ENCODE data around the gene SNX24. TPM values are rescaled to one million over a fixed set of nuclear protein-coding genes. Genes with fewer than 3 reads are reported as not detected.

Gene SNX24
- total and polyA plus RNA-seq, 4 donors: 15.0 to 39.4 (median 24.4) TPM

DNA sequence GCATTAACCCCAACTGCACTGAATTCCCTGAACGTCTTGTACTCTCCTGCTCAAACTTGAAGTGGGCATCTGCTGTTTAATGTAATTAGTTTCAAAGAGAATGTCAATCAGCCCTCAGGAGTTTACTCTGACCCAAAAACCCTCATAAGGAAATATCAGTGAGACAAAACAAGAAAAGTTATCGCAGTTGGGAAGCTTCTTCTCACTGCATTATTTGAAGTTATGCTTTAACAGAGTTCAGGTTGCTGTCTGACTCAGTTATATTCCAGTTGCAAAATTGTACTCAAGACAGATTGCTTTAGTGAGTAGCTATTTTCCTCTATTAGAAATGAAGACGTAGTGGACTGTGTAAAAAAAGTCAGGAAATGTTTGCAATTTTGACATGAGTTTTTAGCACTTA is 139.0 kb downstream of the SNX24 start:
- Histone ChIP-seq H3K4me1 (ENCODE audit: control insufficient read depth in 5 of 5, insufficient read depth in 5 of 5, low read length in 5 of 5) (peaks cover 0 to 2% (median 0%) of the 10 kb centered on the region in 5 donors), H3K9ac (ENCODE audit: insufficient read depth in 1 of 2, low read length in 2 of 2) (no peak overlapping the region), H3K9me3 (ENCODE audit: control insufficient read depth in 4 of 4, insufficient read depth in 3 of 4, low read length in 3 of 4) (no peaks in the 10 kb centered on the region), H3K36me3 (ENCODE audit: control insufficient read depth in 4 of 4, insufficient read depth in 4 of 4, low read length in 4 of 4) (no peaks in the 10 kb centered on the region), H3K27ac (ENCODE audit: low read depth in 1 of 2, low read length in 1 of 2) (no peak overlapping the region), H3K27me3 (ENCODE audit: control insufficient read depth in 3 of 3, insufficient read depth in 3 of 3, low read length in 2 of 3) (no peaks in the 10 kb centered on the region), H3K4me3 (no peak overlapping the region)
- DNase-seq (no peak), ATAC-seq (ENCODE audit: insufficient read depth, low FRiP score) (no peak)
- 92 to 96% methylated on average over 3 of the region's 3 CpGs for WGBS, 2 donors
- TF ChIP-seq, protein P1, sequence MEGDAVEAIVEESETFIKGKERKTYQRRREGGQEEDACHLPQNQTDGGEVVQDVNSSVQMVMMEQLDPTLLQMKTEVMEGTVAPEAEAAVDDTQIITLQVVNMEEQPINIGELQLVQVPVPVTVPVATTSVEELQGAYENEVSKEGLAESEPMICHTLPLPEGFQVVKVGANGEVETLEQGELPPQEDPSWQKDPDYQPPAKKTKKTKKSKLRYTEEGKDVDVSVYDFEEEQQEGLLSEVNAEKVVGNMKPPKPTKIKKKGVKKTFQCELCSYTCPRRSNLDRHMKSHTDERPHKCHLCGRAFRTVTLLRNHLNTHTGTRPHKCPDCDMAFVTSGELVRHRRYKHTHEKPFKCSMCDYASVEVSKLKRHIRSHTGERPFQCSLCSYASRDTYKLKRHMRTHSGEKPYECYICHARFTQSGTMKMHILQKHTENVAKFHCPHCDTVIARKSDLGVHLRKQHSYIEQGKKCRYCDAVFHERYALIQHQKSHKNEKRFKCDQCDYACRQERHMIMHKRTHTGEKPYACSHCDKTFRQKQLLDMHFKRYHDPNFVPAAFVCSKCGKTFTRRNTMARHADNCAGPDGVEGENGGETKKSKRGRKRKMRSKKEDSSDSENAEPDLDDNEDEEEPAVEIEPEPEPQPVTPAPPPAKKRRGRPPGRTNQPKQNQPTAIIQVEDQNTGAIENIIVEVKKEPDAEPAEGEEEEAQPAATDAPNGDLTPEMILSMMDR (IDR thresholded peaks at IDR 0.05; ENCODE audit: control extremely low read depth, extremely low read depth): no peak

GRCh38 chr5:122985006-122985700 is 139.7 kb downstream of the SNX24 start:
- DNase-seq (no peak), ATAC-seq (ENCODE audit: insufficient read depth, low FRiP score) (no peak)
- Histone ChIP-seq H3K4me1 (ENCODE audit: control insufficient read depth in 5 of 5, insufficient read depth in 5 of 5, low read length in 5 of 5) (peaks cover 0 to 2% (median 0%) of the 10 kb centered on the region in 5 donors), H3K27me3 (ENCODE audit: control insufficient read depth in 3 of 3, insufficient read depth in 3 of 3, low read length in 2 of 3) (no peaks in the 10 kb centered on the region), H3K4me3 (no peak overlapping the region), H3K27ac (ENCODE audit: low read depth in 1 of 2, low read length in 1 of 2) (no peak overlapping the region), H3K36me3 (ENCODE audit: control insufficient read depth in 4 of 4, insufficient read depth in 4 of 4, low read length in 4 of 4) (no peaks in the 10 kb centered on the region), H3K9ac (ENCODE audit: insufficient read depth in 1 of 2, low read length in 2 of 2) (no peak overlapping the region), H3K9me3 (ENCODE audit: control insufficient read depth in 4 of 4, insufficient read depth in 3 of 4, low read length in 3 of 4) (no peaks in the 10 kb centered on the region)
- WGBS, 2 donors: 85 to 92% methylated on average over 4 of the region's 4 CpGs
- TF ChIP-seq, protein P1 (IDR thresholded peaks at IDR 0.05; ENCODE audit: control extremely low read depth, extremely low read depth): no peak

DNA sequence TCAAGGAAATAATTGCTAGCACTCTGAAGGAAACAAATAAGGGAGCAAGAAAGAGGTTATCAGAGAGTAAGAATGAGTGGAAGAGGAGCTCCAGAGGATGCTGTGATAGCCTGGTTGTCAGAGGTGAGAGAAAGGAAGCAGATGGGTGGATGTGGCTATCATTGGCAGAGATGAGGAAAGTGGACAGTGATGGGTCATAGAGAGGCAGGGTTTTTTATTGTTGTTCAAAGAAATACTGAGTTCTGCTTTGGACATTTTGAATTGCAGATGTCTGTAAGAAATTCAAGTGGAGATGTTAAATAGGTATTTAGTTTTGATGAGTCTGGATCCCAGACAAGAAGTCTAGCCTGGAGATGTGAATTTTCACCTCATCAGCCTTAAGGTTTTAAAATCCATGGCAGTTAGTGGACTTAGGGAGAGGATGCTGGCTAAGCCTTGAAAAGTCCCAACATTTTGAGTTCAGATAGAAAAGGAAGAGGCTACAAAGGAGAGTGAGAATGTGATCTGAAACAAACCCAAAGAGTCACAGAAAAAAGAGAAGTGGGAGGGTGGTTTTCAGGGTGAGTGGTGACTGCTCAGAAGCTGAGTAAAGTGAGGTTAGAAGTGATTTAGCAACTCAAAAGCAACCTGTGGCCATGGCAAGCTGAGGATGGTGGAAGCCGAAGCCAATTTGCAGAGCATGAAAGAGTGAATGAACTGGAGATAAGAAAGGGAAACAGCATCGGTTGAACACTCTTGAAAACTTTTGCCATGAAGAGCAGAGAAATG is 140.7 kb downstream of the SNX24 start:
- no peaks in the 10 kb centered on the region for H3K27me3 ChIP-seq (ENCODE audit: control insufficient read depth in 3 of 3, insufficient read depth in 3 of 3, low read length in 2 of 3)
- ATAC-seq (ENCODE audit: insufficient read depth, low FRiP score): no peak

More for the DNA sequence above, 140.7 kb downstream of the SNX24 start:
- no peaks in the 10 kb centered on the region for H3K9me3 ChIP-seq (ENCODE audit: control insufficient read depth in 4 of 4, insufficient read depth in 3 of 4, low read length in 3 of 4)
- H3K4me1 ChIP-seq (ENCODE audit: control insufficient read depth in 5 of 5, insufficient read depth in 5 of 5, low read length in 5 of 5): peaks cover 0 to 2% (median 0%) of the 10 kb centered on the region in 5 donors
- H3K4me3 ChIP-seq: no peak overlapping the region
- DNase-seq: no peak
- no peak overlapping the region for H3K27ac ChIP-seq (ENCODE audit: low read depth in 1 of 2, low read length in 1 of 2)
- TF ChIP-seq, protein P1 (IDR thresholded peaks at IDR 0.05; ENCODE audit: control extremely low read depth, extremely low read depth): no peak
- 85 to 92% methylated on average over 2 of the region's 2 CpGs for WGBS, 2 donors
- no peaks in the 10 kb centered on the region for H3K36me3 ChIP-seq (ENCODE audit: control insufficient read depth in 4 of 4, insufficient read depth in 4 of 4, low read length in 4 of 4)
- H3K9ac ChIP-seq (ENCODE audit: insufficient read depth in 1 of 2, low read length in 2 of 2): no peak overlapping the region
